NOMO-1 (cell line): ENCODE data around the gene COL4A2.

Source experiments
- DNase-seq, 2 experiments: peaks; one replicate each; lab custom pipeline; 2025; ENCODE audit not compliant: unreplicated experiment in 2 of 2; lab: John Stamatoyannopoulos, UW

The COL4A2 gene

GRCh38 chr13:110503037-110503901, 196.2 kb downstream of the COL4A2 start:
- DNase-seq: no peak

DNA sequence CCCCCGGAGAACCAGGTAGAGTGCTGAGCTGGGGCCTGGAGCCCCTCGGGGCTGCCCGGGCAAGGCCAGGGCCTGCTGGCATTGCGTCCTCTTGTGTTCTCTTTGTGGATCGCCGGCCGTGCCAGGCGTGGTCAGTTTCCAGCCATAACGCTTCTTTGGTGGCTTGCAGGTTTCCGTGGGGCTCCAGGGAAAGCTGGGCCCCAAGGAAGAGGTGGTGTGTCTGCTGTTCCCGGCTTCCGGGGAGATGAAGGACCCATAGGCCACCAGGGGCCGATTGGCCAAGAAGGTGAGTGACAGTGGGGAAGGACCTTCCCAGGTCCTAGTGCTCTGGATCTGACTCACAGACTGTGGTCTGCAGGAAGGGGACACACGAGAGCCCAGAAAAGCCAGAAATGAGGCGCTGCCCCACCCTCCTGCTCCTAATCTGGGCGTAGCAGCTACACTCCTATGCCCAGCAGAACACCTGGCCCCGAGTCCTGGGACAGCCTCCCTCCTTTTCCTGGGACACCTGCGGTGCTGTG, 197.0 kb downstream of the COL4A2 start:
- no peak for DNase-seq

- DNase-seq: no peak
These were observed 198.5 kb downstream of the COL4A2 start for GRCh38 chr13:110505594-110505993.

DNA sequence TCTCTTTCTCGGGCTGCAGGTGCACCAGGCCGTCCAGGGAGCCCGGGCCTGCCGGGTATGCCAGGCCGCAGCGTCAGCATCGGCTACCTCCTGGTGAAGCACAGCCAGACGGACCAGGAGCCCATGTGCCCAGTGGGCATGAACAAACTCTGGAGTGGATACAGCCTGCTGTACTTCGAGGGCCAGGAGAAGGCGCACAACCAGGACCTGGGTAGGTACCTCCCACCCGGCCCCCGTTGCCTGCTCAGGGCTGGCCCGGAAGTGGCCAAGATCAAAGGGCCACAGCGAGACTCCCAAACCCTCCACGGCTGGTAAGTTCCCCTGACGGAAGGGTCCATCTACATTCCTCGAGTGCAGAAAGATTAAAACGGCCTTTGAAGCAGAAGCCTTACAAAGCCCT, 199.3 kb downstream of the COL4A2 start:
- DNase-seq: no peak

DNA sequence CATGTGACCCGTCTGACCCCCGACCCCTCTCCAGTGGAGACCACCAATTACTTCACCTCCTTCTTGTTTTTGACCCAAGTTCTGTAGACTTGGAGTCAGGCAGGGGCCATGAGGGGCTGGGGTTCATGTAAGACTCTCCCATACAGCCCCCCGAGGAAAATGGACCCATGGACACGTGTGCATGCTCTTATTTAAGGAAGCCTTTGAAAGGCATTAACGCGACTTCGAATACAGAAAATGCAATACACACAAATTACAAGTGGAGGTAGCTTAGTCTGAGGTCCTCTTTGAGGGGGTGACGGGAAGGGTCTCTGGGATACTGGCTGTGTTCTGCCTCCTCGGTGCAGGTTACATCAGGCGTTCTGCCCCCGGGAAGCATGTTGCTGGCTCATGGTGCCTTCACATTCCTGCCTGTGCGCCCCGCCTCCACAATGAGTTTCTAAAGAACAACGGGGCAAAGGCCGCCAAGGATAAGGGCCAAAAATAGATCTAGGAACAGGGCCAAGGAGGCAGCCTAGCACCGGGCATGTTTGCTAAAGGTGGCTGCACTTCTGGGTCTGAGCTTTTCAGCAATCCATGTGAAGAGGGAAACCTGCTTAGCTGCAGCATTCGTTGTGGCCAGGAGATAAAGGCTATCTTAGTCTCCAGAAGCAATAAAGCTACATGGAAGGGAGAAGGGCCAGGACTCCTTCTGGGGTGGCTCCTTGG, 199.9 kb downstream of the COL4A2 start:
- no peak for DNase-seq

- no peak for DNase-seq
These were observed 200.7 kb downstream of the COL4A2 start for GRCh38 chr13:110507678-110508381.

DNA sequence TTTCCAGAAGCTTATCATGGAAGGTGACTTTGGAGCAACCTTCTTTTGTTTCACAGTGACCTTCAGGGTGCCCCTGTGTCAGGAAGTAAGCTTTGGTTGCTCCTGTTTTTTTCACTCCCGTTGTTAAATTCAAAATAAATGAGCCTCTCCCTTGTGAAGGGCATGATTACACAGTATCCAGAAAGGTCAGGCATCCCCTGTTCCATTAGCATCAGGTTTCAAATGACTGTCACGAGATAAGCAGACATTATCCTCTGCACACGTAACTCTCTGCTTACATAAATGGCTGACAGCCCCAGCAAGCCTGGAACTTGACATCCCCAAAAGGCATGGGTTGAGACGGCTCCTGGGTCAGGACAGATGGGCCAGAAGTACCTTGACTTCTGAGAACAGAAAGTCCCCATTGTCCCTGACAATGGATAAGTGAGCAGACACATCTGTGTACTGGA, 202.4 kb downstream of the COL4A2 start:
- no peak for DNase-seq

DNA sequence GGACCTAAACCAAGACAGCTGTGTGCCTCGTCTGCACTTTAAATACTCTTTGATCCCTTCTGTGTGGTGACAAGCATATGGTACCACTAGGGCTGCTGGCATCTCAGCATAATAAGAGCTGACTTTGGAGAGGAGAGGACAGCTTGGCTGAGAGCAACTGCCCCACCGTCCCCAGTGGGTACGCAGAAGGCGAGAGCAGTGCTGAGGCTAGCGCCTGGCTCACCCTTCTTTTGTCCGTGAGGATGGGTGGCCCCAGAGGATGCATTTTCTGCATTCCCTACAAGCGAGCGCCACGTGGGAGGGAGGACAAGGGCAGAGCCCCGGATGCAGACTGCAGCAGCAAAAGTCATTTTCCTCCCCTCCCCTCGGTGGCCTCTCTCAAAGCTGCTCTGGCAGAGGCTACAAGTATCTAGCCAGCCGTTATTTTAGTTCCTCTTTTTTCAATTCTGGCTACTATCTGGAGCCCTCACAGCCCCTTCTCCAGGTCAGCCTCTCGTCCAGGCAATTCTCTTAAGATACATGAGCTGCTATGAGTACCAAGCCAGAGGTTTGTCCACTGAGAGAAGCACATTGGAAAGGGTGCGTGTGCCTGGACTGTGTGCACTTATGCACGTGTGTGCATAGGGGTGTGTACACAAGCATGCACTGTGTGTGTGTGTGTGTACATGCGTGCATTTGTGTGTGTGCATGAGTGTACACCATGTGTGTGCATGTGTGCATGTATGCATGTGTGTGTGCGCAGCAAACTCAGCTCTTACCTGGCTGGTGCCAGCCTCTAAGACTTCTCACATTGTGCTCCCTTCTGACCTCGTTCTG, 203.1 kb downstream of the COL4A2 start:
- peak; percentile 87 to 90 for DNase-seq

DNA sequence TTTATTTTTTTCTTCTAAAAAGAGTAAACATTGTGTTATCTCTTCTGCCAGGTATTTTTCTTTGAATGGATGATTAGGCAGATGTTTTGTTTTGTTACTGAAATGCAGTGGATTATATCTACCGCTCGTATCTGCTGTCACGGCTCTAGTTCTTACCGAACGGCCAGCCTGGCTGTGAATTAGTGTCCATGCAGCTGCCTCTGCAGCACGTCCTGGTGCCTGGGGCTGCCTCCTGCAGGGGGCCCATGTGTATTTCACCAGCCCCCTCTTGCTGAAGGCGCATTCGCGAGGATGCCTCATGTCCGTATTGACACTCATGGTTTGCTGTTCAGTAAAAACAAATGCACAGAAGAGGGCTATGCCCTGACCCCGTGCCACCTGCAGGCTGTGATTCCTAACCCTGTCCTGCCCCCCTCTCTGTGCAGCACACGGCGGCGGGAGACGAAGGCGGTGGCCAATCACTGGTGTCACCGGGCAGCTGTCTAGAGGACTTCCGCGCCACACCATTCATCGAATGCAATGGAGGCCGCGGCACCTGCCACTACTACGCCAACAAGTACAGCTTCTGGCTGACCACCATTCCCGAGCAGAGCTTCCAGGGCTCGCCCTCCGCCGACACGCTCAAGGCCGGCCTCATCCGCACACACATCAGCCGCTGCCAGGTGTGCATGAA, 204.6 kb downstream of the COL4A2 start:
- no peak for DNase-seq

GRCh38 chr13:110512198-110512740, 205.2 kb downstream of the COL4A2 start:
- no peak for DNase-seq

DNA sequence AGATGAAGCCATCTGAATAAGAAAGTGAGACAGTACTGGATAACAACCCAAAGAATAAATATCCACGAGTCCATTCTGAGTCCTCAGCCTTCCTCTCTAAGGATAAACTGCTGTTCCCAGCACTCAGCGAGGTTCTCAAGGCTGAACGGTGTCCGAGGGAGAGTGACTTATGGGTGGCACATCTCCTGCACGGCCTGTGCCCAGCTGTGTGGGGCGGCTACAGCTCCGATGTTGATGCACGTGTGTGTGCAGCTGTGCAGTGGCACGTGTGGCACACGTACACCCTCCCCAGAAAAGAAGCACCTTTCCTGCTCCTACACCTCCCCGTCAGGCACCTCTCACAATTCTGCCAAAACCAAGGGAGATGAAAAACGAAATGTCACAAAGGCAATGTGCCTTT, 209.4 kb downstream of the COL4A2 start:
- no peak for DNase-seq

GRCh38 chr13:110517505-110518225, 210.6 kb downstream of the COL4A2 start:
- no peak for DNase-seq

DNA sequence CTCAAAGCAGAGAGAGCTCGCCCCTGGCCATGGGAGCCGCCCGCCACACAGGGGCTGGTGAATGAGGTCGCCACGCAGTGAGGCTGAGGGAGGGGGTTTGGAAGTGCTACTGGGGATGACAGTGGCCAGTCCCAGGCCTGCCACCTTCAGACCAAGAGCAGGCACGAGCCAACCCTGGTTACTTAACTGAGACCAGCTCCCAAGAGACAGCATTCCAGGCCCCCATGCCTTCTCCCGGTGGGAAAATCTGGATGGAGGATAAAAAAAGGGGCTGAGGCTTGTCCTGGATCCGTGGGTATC, 211.1 kb downstream of the COL4A2 start:
- no peak for DNase-seq

GRCh38 chr13:110518571-110518970, 211.5 kb downstream of the COL4A2 start:
- DNase-seq: no peak

GRCh38 chr13:110519046-110519445, 212.0 kb downstream of the COL4A2 start:
- DNase-seq: no peak

- no peak for DNase-seq
These were observed 212.4 kb downstream of the COL4A2 start for GRCh38 chr13:110519506-110519905.

GRCh38 chr13:110520431-110521295, 213.6 kb downstream of the COL4A2 start:
- DNase-seq: peak; percentile 44 to 54

DNA sequence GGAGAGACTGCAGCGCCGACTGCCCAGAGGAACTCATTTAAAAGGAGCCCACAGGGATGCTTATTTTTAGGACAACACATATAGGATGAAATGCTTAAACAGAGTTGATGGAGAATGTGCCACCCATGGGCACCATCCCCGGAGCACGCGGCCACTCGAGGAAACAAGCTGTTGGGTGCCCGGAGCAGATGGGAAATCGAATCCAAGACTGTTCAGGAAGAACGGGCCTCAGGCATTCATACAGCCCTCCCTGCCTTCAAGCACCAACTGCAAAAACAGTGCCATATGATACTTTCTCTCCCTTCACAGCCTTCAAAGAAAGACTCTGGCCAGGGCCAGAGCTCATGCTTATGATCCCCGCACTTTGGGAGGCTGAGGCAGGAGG, 214.2 kb downstream of the COL4A2 start:
- DNase-seq: no peak
